NCI-H2029 (cell line): ENCODE results near the gene NRIP3.

Experiments used
- DNase-seq: peaks from one replicate; lab custom pipeline; 2025; lab: John Stamatoyannopoulos, UW

NRIP3 gene

GRCh38 chr11:9003573-9004182 is at the start of gene NRIP3:
Gene NRIP3, minus strand, starts transcription at chr11:9004001. Its CDS starts 66 bp downstream, at chr11:9003935.
- peak; percentile 78 for DNase-seq

DNA sequence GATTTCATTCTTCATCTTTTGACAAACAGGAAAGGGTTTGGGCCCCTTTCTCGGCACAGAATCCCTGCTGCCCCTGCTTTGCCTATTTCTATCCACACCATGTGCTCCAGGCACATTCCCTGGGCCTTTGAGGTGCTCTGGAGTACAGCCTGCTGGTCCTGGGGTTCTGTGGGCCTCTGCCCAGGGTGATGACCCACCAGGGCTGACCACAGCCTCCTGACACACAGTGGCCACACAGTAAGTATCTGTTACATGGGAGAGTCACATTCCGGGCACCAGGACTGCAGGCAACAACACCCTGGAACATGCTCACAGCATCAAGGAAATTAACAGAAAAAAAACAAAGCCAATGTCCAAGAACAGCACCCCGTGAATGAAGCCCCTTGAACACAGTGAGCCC is 48.5 kb upstream of the NRIP3 start:
- no peak for DNase-seq

- DNase-seq, result no peak
Measured at GRCh38 chr11:9049959-9050358, 46.2 kb upstream of the NRIP3 start.

DNA sequence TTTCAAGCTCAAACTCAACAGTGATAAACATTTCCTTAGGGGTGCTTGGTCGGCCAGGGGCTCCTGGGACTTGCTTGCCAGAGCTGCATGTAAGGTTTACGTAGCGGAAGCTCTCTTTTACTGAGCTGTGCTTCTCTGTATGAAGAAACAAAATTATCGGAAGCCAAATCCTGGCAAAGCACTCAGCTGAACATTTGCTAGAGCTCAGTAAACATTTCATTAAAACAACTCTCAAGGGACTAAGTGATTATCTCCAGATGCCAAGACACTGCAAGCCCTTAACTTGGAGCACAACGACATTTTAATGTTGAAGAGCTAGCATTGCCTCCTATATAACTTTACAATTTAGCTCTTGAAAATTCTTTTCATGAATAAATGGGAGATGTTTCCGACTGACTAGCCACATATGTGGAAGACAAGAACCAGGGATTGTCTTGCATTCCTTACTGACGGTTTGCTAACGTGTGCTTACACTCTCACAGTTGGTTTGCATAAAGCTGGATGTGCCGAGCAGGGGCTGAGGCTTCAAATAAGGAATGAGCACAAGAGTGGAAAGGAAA is 44.2 kb upstream of the NRIP3 start:
- DNase-seq, result no peak

- DNase-seq, result no peak
Measured at GRCh38 chr11:9046481-9046880, 42.7 kb upstream of the NRIP3 start.

- DNase-seq, result no peak
Measured at GRCh38 chr11:9042488-9042887, 38.7 kb upstream of the NRIP3 start.

GRCh38 chr11:9041747-9042146 is 37.9 kb upstream of the NRIP3 start:
- no peak for DNase-seq

- DNase-seq, result no peak
Measured at GRCh38 chr11:9040410-9040809, 36.6 kb upstream of the NRIP3 start.

DNA sequence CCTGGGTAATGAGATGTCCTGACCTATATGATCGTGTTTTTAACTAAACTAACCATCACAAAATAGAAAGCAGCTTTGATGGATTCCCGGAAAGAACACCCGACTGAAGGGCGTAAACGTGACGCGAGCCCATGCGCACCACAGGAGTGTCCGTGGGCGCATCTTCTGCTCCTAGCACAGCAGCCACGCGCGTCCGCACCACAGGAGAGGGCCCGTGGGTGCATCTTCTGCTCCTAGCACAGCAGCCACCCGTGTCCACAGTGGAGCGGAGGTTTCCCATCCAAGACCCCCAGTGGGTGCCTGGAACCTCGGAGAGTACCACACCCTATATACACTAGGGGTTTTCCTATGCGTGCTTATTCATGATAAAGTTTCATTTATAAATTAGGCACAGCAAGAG is 36.1 kb upstream of the NRIP3 start:
- no peak for DNase-seq

- DNase-seq, result no peak
Measured at GRCh38 chr11:9039198-9039597, 35.4 kb upstream of the NRIP3 start.

- DNase-seq, result no peak
Measured at GRCh38 chr11:9038541-9038940, 34.7 kb upstream of the NRIP3 start.

- DNase-seq, result no peak
Measured at GRCh38 chr11:9037963-9038362, 34.2 kb upstream of the NRIP3 start.

DNA sequence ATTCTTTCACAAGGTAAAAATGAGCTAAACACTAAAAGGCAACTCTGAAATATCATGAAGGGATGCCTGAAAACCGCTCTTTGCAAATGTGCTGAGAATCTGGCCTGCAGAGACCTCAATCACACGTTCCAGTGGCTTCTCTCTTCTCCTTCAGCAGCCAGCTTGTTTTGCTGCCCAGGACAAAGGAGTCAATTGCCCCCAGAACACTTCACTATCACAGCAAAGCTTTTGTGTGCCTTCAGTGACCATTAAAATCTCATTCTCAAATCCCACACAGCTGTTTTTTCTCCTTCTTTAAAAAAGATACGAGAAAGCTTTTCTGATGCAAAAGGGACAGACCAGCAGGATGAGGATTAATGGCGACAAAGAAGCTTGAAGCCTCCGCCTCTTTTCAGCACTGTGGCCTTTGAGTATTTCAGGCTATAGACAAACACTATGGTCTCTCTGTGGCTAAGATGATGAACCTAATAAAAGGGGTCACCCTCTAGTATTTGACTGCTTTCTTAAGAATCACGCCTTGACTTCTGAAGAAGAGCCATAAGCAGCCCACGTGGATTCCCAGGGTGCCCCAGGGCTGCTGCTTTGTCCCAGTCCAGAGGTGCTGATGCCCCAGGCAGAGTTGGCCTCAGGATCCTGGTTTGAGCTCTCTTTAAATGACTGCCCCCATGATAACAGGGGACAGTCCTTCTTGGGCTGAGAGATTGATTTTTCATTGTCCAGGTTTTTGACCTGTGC is 33.4 kb upstream of the NRIP3 start:
- no peak for DNase-seq

DNA sequence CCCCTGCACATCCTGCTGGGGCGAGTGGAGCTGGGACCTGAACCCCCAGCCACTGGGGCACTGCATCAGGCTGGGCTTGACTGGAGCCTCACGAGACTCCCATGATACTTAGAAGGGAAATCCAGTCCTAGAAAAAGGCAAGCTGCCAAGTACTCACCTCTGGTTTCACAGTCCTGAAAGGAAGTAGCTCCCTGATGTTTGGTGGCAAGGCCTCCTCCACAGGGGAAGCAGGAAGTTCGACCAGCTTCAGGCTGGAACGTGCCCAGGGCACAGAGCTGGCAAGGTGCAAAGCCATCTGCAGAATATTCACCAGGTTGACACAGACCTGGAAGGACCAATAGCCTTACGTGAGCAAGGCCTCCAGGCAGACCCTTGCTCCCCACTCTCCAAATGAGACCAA is 26.8 kb upstream of the NRIP3 start:
- peak; percentile 90 for DNase-seq

DNA sequence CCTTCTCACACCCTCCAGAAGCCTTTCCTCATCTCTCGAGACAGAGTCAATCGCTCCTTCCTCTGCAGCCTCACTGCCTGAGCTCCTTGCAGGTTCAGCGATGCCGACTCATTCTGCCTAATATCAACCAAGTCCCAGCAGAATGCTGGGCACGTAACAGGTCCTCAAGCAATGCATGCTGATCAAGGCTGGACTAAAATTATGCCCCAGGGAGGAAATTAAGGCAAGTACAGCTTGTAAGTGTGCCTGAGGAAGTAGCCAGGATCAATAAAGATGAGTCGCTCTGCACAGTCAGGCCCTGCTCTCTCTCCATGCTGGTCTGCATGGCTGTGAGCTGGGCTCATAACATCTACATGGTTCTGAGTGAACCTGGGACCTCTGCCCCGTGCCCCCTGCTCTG is 25.6 kb upstream of the NRIP3 start:
- no peak for DNase-seq

GRCh38 chr11:9028581-9028980 is 24.8 kb upstream of the NRIP3 start:
- no peak for DNase-seq

- DNase-seq, result no peak
Measured at GRCh38 chr11:9025101-9025850, 21.5 kb upstream of the NRIP3 start.

DNA sequence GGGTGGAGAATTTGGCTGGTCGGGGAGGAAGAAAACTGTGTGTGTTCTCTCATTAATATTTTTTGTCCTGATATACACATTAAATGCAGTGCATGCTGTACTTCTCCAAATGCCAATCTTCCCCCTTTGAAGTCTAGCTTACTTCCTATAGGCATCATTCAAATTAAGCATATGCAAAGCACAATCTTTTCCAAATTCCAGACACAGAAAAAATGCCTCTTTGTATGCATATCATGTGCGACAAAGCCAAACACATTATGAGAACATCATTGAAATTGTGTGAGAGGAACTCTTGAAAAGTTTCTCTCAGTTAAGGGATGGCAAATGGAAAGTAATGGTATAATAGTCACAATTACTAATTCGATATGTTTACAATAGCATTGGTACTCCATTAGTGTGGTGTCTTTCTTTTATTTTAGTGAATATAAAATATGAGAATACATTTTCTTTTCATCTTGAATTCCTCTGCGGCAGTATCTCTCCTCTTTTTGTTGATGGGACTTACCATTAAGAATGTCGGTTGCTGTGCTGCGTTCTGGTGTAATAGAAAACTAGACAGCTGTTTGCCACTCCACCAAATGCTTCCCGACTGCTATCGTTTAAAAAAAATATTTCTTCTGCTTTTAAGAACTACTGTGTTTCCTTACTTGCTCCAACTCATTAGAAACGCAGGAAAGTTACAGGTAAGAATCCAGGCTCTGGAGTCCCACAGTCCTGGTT is 19.3 kb upstream of the NRIP3 start:
- no peak for DNase-seq

GRCh38 chr11:9020916-9021315 is 17.1 kb upstream of the NRIP3 start:
- DNase-seq, result no peak

- DNase-seq, result no peak
Measured at GRCh38 chr11:9019861-9020260, 16.1 kb upstream of the NRIP3 start.

GRCh38 chr11:9017773-9018172 is 14.0 kb upstream of the NRIP3 start:
- no peak for DNase-seq
